Right ventricle myocardium superior (tissue), 1 donor: ENCODE measurements around the gene GABRA5. TPM values are rescaled to one million over a fixed set of nuclear protein-coding genes. Genes with fewer than 3 reads are reported as not detected.

Experiments used
- ATAC-seq: fragments of 200-7000 bp; cut with Tn5 transposase; one replicate; pipeline ENCODE4 v1.9.1; 2020; ENCODE audit warnings: mild to moderate bottlenecking; ENCODE audit not compliant: poor library complexity
- DNase-seq: peaks from one replicate; pipeline ENCODE4 v3.0.0-alpha.2; 2020
- intact Hi-C: fragments of 100-400 bp; cut with DNase I; formaldehyde crosslinking; loops from one replicate; pipeline ENCODE4 v1.11.2; 2022
- total RNA-seq: library from RNA; stranded (reverse); fragmentation: NEBNext Ultra II Directional; extraction: Animal tissue kit (Norgen Biotek cat#: 25700); gene quantifications from one replicate; pipeline ENCODE4 v1.2.1, GENCODE V29; 2021
- donor health status: DM: no; HTN: yes; CAD: no; lungs with severe emphysema.

Gene GABRA5
- total RNA-seq, 1 donor from 2014 or later = not detected

GRCh38 chr15:26970712-26971210 lies 103.9 kb downstream of the GABRA5 start, which contains the start of gene GABRG3:
TSS of gene GABRG3 (plus strand) at chr15:26971181.
- DNase-seq (no peak), ATAC-seq (no peak)
- intact Hi-C loops = no loop called here

- DNase-seq = no peak
Measured at GRCh38 chr15:26971271-26972018, 104.6 kb downstream of the GABRA5 start.

GRCh38 chr15:26972636-26973035 lies 105.8 kb downstream of the GABRA5 start:
- DNase-seq (no peak), ATAC-seq (no peak)
- intact Hi-C loops = no loop called here

More at GRCh38 chr15:26971271-26972018, 104.6 kb downstream of the GABRA5 start:
- no peak for ATAC-seq
- intact Hi-C loops = no loop called here

- intact Hi-C loops = no loop called here
- DNase-seq (no peak), ATAC-seq (no peak)
Measured at GRCh38 chr15:26974120-26974780, 107.4 kb downstream of the GABRA5 start.

GRCh38 chr15:26981492-26981891 lies 114.6 kb downstream of the GABRA5 start:
- intact Hi-C loops = no loop called here
- no peak for DNase-seq

GRCh38 chr15:26983822-26984221 lies 117.0 kb downstream of the GABRA5 start:
- intact Hi-C loops = no loop called here
- no peak for DNase-seq

More at GRCh38 chr15:26981492-26981891, 114.6 kb downstream of the GABRA5 start:
- no peak for ATAC-seq

GRCh38 chr15:26985050-26985449 lies 118.2 kb downstream of the GABRA5 start:
- ATAC-seq = no peak
- intact Hi-C loops = no loop called here
- no peak for DNase-seq

More at GRCh38 chr15:26983822-26984221, 117.0 kb downstream of the GABRA5 start:
- no peak for ATAC-seq

GRCh38 chr15:26996250-26996649 lies 129.4 kb downstream of the GABRA5 start:
- no peak for DNase-seq
- intact Hi-C loops = no loop called here
- ATAC-seq = no peak

Other genes starting within 250 kb of the GABRA5 start
- gene GABRB3, start 94.0 kb upstream of the GABRA5 start, total RNA-seq = 1.6 TPM
- gene GABRG3, start 104.1 kb downstream of the GABRA5 start, total RNA-seq = not detected